Fibroblast of mammary gland (primary cell): ENCODE results near the gene GADD45B.
"Not testable (repeated sequence)": the region's sequence is repeated elsewhere in the genome, so short reads cannot be mapped to it uniquely, and the experiment has no call there.

Experiments used
- DNase-seq: peaks from one replicate; pipeline ENCODE4 v3.0.0-alpha.2; 2010; ENCODE audit warnings: low read depth
- H3K4me3 ChIP-seq: 2 replicates; pipeline ENCODE4 v1.5.1; 2011; ENCODE audit warnings: low read depth, mild to moderate bottlenecking, low read length, moderate library complexity; ENCODE audit not compliant: control insufficient read depth
- TF ChIP-seq, protein P1 (sequence below): conservative IDR thresholded peaks from 2 replicates; pipeline ENCODE4 v1.5.1; 2011; ENCODE audit warnings: low read depth, low read length, inconsistent platforms; ENCODE audit not compliant: control insufficient read depth, insufficient read depth

The GADD45B gene

DNA sequence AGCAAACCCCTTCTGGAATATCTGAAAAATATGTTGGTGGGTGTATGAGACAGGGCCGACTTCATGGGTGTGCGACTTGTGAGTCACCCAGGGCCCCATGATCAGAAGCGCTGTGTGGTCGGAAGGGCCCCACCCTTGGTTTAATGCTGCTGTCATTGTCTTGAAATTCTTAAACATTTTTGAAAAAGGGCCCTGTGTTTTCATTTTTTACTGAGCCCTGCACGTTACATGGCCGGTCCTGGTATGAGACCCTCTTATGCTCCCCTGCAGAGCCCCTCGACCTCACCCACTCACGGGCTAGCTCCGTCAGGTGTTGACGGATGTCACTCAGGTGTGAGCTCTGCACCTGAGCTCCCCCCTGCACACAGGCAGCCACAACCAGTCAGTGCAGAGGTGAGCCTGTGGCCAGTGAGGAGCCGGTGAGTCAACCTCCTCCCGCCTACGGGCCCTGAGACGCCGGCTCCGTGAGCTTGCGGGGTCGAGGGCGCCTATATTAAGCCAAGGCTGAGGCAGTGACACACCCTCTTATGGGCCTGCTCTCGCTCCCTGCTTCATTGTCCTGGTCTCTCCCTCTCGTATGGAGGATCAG lies 27.7 kb downstream of the GADD45B start:
- peak; percentile 85 for DNase-seq
- TF ChIP-seq, protein P1, sequence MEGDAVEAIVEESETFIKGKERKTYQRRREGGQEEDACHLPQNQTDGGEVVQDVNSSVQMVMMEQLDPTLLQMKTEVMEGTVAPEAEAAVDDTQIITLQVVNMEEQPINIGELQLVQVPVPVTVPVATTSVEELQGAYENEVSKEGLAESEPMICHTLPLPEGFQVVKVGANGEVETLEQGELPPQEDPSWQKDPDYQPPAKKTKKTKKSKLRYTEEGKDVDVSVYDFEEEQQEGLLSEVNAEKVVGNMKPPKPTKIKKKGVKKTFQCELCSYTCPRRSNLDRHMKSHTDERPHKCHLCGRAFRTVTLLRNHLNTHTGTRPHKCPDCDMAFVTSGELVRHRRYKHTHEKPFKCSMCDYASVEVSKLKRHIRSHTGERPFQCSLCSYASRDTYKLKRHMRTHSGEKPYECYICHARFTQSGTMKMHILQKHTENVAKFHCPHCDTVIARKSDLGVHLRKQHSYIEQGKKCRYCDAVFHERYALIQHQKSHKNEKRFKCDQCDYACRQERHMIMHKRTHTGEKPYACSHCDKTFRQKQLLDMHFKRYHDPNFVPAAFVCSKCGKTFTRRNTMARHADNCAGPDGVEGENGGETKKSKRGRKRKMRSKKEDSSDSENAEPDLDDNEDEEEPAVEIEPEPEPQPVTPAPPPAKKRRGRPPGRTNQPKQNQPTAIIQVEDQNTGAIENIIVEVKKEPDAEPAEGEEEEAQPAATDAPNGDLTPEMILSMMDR = no peak
- H3K4me3 ChIP-seq = no peak overlapping the region

DNA sequence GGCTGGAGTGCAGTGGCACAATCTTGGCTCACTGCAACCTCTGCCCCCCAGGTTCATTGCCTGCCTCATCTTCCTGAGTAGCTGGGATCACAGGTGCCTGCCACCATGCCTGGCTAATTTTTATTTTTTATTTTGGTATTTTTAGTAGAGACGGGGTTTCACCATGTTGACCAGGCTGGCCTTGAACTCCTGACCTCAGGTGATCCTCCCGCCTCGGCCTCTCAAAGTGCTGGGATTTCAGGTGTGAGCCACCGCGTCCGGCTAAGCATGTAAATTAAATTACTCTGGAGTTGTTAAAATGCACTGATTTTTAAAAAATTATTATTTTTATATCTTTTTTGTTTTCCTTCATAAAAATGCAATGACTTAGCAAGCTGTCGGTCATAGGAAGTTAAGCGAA lies 30.7 kb downstream of the GADD45B start:
- H3K4me3 ChIP-seq, DNase-seq: not testable (repeated sequence)

DNA sequence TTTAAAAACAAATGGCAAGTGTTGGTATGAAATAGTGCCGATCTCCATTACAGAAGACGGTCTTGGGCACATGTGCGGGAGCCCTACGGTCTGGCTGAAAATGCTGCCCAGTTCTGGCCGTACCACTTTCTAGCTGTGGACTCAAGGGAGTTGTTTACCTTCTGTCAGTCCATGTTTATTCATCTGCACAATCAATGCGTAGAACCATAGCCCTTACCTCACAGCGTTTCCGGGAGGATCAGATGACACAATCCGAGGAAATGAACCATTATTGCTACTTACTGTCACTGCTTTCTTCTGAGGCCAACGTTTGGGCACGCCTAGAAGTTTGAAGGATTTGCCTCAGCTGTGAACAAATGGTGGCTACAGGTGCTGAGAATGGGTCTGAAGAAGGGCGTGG lies 31.2 kb downstream of the GADD45B start:
- peak; percentile 59 for DNase-seq
- TF ChIP-seq, protein P1 = no peak

DNA sequence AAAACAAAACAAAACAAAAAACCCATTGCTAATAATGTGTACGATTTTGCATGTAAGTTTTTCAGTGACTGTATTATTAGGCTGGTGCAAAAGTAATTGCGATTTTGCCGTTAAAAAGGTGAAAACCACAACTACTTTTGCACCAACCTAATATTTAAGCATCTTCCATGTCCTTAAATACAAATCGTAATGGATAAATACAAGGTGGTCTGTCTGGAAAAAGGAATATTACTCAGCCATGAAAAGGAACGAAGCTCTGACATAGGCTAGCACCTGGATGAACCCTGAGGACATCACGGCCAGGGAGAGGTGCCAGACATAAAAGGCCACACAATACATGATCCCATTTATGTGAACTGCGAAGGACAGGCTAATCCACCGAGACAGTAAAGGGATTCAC lies 33.2 kb downstream of the GADD45B start:
- TF ChIP-seq, protein P1 = no peak
- no peak for DNase-seq
- no peak overlapping the region for H3K4me3 ChIP-seq

More for the DNA sequence above, 31.2 kb downstream of the GADD45B start:
- H3K4me3 ChIP-seq = no peak overlapping the region

DNA sequence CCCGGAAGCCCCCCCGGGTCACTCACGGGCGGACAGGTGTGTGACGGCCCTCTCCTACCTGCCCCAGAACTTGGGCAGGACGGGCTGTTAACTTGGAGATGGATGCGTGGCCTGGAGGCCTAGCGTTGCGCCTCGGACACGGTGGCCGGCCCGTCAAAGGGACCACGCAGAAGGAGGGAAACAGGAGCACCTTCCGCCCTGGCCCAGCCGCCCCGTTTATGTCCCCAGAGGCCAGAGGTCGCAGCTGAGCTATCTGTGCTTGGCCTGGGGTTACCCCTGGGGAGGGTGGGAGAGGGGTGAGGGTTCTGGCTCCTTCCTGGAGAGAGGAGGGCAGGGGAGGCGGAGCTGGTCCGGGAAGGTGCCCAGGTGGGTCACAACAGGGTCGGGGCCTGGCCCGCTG lies 35.6 kb downstream of the GADD45B start:
- H3K4me3 ChIP-seq = no peak overlapping the region
- TF ChIP-seq, protein P1 = no peak
- DNase-seq = no peak

DNA sequence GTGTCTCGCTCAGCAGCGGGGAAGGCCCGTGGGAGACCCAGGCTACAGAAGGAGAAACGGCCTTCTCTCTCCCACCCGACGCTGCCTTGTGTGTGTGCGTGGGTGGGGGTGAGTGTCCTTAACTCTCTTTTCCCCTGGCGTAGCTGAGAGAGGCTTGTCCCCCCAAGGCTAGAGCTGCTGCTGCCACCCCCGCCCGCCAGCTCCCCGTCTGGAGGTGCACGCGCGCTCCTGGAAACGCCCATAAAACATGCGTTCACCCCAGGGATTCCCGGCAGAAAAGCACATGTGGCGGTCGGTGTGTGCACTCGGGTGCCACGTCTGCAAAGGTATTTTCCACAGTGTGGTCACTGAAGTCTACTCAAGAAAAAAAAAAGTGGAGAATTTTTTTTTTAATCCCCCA lies 36.1 kb downstream of the GADD45B start:
- TF ChIP-seq, protein P1 = no peak
- no peak for DNase-seq
- H3K4me3 ChIP-seq = no peak overlapping the region

DNA sequence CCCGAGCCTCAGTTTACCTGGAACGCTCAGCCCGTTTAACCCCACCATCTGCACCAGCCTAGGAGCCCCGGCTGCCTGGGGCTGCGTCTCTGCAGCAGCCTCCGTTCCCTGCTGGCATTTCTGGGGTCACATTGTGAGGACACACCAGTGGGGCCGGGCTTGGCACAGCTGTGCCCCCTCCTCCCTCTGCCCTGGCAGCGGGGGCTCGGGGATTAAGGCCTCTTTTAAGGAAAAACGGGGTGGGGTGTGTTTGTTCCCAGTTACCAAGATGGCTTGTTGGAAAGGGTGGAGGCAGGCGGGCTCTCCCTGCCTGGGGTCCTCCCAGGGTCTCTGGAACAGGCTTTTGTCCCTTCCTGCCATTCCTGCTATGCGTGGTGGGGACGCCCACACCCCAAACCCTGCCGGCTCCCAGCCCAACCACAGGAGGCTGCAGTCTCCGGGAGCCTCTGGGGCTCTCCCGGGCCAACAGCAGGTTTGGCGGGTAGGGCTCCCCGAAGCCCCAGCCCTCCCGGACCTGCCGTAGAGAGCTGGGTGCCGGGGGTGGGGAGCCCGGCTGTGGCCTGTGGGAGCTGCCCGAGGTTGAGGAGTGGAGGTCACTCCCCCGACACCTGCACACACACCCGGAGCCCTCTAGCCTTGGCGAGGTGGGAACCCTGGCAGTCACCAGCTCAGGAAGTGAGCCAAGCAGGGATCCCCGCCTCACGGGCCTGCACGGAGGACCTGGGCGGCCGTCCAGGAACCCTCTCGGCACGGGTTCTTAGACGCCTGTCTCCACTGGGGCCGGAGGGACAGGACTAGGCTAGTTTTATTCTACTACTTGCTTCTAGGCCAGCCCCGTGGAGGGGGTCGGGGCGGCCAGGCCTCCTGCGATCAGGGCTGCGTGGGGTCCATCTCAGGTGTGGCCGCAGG lies 36.9 kb downstream of the GADD45B start:
- H3K4me3 ChIP-seq = no peak overlapping the region
- TF ChIP-seq, protein P1 = no peak
- DNase-seq = no peak
